GM19468 (cell line): Measurements from ENCODE around the gene ARID3C.

Experiments
- ATAC-seq: cut with Tn5 transposase; IDR thresholded peaks from one replicate; pipeline ENCODE4 v1.9.1; 2021; ENCODE audit warnings: mild to moderate bottlenecking, moderate library complexity, moderate number of reproducible peaks; ENCODE audit not compliant: unreplicated experiment; ENCODE audit errors: extremely low read depth

Gene ARID3C

GRCh38 chr9:34603610-34604231 is 25.1 kb downstream of the ARID3C start:
- no peak for ATAC-seq

- no peak for ATAC-seq
These were observed 26.8 kb downstream of the ARID3C start for GRCh38 chr9:34601937-34602573.

DNA sequence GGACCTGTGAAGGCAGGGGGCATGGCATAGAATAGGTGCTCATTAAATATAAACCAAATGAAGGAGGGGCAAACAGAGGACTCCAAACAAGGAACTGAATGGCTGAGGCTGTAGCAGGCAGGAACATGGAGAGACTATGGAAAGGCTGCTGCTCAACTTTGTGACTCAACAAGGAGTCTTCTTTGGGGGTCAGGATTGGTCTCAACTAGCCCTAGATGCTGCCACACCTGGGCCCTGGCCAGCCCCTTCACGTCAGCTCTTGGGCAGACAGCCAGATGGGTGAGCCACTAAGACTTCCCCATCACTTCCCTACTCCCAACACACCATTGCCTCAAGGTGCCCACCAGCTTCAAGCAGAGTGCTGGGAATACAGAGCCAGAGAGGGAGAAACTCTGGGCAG is 28.0 kb downstream of the ARID3C start:
- no peak for ATAC-seq

GRCh38 chr9:34599546-34599945 is 29.3 kb downstream of the ARID3C start:
- no peak for ATAC-seq

- no peak for ATAC-seq
These were observed 34.7 kb downstream of the ARID3C start for GRCh38 chr9:34594177-34594576.

GRCh38 chr9:34592895-34593601 is 35.8 kb downstream of the ARID3C start:
- no peak for ATAC-seq

DNA sequence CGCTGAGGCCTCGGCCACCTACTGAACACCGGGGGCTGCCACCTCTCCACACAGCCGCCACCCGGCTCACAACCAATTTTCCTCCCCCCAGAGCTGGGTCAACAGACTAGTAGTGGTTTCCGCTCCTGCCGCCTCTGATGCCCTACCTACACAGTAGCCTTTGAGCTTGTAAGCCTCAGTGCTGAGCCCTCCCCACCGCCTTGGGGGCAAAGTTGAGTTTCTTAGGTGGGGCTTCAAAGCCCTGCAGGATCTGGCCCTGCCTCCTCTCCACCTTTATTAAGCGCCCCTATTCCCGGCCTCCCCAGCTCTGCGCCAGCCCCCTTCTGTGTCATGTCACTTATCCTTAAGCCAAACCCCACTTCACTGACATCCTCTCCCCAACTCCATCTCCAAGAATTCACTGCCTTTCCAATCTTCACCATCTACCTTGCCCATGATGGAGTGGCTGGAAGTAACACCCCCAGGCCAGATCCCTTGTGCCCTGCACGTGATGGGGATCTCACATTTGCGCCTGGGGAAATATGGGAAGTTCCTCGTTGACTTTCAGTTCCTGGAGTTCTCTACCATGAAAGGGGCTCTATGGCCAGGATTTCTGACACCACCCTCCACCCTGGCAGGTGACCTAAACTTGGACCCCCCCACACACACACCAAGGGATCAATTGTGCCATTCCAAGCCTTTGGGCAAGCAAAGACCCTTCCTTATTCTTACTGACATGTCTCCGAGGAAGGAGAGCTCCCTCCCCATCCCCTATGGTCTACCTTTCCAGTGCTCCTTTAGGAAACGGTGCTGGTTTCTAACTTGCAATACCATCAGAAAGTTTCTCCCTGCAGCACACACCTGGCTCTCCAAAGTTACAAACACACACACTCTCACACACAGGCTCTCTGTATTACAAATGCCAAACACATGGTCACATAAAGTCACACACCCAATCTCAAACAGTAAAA is 36.7 kb downstream of the ARID3C start:
- no peak for ATAC-seq

DNA sequence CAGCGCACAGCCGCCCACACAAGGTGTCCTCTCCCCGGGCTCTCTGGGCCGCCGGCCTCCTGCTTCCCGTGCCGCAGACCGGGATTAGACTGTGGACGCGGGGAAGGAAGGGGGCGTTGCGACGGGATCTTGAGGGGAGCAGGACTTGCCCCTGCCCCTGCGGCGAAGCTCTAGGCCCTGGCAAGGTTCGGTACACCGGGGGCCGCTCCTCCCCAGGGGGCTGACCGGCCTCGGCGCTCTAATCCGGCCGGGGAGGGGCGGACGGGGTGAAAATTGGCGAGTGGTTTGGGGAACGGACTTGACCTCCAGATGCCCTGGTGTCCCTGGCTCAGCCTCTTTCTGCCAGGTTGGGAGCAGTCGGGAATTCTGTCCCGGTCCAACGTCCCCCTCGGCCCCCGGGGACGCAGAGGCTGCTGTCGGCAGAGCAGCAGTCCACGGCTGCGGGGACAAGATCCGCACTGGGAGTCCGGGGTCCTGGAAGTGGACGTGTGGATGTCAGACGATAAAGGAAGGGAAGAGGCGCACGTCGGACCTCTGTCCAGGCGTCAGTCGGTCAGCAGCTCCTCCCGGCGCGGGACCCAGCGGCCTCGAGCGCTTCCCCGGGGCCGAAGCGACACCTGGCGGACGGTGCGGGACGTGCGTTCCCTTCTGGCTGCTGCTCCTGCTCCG is 37.5 kb downstream of the ARID3C start:
- no peak for ATAC-seq

GRCh38 chr9:34590381-34591247 is 38.3 kb downstream of the ARID3C start:
- ATAC-seq = no peak

GRCh38 chr9:34589636-34590380 is 39.1 kb downstream of the ARID3C start, which contains the start of gene CNTFR:
Gene CNTFR, minus strand, starts transcription at chr9:34589724. Its CDS starts 20,743 bp downstream, at chr9:34568981.
- ATAC-seq = no peak

DNA sequence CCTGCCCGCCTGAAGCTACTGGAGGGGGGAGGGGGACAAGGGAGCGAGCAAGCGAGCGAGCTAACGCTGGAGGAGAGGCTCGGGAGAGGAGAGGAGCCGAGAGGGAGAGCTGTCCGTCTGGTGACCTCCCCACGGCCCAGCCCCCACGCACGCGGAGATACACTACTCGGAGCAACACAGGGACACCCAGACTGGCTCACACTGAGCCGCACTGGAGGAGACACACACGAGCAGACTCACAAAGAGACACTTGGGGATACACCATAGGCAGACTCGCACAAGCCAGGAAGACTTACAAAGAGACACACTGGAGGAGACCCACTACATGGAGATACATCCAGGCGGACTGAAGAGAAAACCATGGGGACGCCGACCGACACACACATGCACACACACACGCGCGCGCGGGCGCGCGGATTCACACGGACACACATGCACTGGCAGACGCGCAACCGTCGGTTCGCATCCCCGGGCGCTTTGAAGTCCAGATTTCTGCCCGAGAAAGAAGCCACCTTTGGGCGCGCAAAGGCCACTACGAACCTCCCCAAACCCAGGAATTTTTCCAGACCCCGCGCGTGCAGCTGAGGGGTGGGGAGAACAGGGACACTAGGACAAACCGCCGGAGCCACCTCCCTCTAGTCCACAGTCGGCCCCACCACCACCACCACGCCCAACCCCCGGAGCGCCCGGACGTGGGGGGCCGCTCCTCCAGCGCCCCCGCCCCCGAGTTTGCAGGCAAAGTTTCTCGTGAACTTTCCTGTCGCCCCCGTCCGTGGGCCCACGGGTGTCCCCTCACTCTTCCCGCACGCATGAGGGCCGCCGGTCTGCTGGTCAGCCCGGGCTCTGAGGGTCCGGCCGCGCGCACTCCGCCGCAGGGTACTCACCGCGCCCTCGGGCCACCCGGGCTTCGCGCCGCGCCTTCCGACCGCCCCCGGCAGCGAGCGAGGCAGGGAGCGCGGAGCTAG is 39.9 kb downstream of the ARID3C start:
- ATAC-seq = no peak

- ATAC-seq = no peak
These were observed 41.6 kb downstream of the ARID3C start for GRCh38 chr9:34587271-34587670.

- ATAC-seq = no peak
These were observed 42.8 kb downstream of the ARID3C start for GRCh38 chr9:34585946-34586669.

DNA sequence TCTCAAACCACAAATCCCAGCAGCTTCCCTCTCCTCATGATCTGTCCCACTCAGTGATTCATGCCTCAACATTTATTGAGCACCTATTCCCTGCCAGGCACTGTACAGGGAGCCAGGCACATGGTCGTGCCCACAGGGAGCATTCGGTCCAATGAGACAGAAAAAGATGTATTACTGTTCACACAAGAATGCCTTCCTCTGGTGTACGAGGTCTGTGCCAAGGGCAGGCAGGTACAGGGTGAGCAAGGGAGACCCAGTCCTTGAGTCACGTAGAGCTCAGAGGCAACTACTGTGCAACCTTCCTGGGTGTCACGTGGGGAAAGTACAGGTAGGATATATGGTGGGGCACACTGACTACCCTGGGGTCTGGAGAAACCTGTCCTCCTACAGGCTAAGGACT is 43.9 kb downstream of the ARID3C start:
- ATAC-seq = no peak

DNA sequence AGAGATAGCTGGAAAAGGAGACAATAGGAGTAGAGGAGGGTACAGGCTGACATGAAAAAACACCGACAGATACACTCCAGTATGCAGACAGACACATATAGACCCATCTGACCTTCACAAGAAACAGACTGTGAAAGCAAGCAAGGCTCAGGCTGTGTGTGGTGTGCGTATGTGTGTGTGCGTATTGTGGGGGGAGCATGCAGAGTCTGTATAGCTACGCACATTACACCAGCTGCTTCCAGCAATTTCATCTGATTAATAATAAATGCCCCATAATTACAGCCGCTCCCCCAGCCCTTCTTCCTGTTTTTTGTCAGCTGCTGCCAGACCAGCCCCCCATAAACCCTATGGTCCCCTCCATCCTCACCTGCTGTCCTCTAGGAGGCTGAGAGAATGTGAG is 46.1 kb downstream of the ARID3C start:
- no peak for ATAC-seq

DNA sequence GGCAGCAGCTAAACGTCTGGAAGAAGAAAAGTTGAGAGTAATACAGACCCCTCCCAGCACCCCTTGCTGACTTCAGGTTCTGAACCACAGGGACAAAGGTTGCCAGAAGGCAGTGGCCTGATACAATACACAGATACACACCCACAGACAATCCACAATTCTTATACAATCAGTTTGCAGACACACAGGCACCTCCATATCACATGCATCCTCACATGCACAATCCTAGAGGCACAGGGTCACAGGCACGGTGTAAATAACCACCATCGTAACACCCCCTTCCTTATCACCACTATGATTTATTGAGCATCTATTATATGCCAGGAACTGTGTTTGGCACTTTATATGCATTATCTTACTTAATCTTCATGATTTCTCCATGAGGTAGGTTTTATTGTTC is 47.5 kb downstream of the ARID3C start:
- ATAC-seq = no peak
